Cardiac fibroblast (primary cell): ENCODE data around the gene CEP250.

Experiments used
- DNase-seq, 2 donors: peaks; one replicate each; pipeline versions ENCODE4 v3.0.0 to v3.0.0-alpha.2; 2010; ENCODE audit warnings: low read depth in 2 of 2
- H3K4me3 ChIP-seq, 2 donors: replicated peaks in 1 of 2; 1 replicate in 1 of 2; 2 replicates in 1 of 2; pipeline ENCODE4 v1.5.1; 2011; ENCODE audit warnings: low read depth in 2 of 2, low read length in 2 of 2, mild to moderate bottlenecking in 2 of 2, moderate library complexity in 1 of 2
- TF ChIP-seq, protein P1 (sequence below): IDR thresholded peaks from one replicate; pipeline ENCODE4 v1.5.1; 2011; ENCODE audit warnings: low read depth, mild to moderate bottlenecking, low read length, inconsistent platforms

The CEP250 gene

DNA sequence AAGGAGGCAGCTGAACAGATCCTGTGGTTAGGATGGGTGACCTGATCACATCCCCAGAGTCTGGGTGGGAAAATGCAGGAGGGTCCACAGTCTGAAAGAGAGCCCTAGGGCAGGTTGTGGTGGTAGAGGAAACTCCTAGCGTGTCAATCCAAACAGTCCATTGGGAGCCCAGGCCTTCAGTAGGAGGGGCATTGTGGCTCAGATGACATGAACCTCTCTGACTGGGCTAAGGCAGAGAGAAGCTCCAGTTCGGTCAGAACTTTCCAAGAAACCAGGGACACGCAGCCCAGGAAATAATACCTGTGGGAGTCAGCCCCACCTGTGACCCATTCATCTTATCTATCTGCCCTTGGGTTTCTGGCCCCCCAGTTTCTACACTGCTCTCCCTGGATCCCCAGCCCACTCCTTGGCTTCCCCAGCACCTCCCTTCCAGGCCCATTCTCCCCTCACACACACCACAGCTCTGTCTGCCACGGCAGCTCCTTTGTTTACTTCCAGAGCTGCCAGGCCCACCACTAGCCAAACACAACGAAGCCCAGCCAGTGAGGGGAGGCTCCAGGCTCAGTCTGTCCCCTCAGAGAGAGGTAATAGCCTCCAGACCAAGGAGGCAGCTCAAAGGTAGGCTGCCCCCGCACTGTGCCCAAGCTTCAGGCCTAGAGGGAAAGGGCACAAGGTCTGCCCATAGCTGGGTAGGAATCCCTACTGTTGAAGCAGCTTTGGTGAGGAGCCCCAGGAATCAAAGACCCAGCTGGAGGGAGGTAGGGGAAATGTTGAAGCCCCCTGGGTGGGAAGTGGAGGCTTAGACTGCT, 23.6 kb upstream of the CEP250 start:
- DNase-seq = no peak
- no peak overlapping the region for H3K4me3 ChIP-seq
- TF ChIP-seq, protein P1, sequence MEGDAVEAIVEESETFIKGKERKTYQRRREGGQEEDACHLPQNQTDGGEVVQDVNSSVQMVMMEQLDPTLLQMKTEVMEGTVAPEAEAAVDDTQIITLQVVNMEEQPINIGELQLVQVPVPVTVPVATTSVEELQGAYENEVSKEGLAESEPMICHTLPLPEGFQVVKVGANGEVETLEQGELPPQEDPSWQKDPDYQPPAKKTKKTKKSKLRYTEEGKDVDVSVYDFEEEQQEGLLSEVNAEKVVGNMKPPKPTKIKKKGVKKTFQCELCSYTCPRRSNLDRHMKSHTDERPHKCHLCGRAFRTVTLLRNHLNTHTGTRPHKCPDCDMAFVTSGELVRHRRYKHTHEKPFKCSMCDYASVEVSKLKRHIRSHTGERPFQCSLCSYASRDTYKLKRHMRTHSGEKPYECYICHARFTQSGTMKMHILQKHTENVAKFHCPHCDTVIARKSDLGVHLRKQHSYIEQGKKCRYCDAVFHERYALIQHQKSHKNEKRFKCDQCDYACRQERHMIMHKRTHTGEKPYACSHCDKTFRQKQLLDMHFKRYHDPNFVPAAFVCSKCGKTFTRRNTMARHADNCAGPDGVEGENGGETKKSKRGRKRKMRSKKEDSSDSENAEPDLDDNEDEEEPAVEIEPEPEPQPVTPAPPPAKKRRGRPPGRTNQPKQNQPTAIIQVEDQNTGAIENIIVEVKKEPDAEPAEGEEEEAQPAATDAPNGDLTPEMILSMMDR = no peak

DNA sequence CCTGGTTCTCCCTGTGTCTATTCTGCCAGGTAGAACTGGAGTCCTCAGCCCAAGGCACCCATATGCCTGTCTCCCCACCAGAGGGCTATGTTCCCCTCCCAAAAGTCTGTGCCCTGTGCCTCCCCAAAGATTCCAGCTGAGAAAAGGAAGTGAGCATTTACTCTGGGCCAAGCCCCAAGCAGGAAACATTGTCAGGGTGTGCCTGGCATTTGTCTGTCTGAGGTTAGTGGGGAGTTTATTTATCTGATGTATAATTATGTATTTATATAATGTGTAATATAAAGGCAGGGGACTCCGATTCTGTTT, 23.0 kb upstream of the CEP250 start:
- DNase-seq = no peak
- H3K4me3 ChIP-seq = no peak overlapping the region
- TF ChIP-seq, protein P1 = peak; percentile 2

DNA sequence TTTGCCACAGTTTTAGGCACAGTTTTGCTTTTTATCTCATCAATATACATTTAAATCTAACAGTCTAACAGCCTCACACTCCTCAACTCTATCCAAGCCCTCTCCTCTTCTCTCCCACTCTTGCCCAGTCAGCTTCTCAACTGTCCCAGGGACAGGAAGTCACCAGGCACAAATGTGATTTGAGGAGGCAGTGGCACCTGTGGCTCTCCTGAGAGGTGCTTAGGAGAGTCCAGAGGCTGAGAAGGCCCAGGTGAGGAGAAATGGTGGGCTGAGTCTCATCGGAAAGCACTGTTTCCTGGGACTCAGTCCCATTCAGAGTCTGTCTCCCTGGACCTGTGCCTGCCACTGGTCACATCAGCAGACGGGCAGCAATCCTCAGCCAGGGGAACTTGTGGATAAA, 22.1 kb upstream of the CEP250 start:
- TF ChIP-seq, protein P1 = no peak
- DNase-seq = no peak
- no peak overlapping the region for H3K4me3 ChIP-seq

DNA sequence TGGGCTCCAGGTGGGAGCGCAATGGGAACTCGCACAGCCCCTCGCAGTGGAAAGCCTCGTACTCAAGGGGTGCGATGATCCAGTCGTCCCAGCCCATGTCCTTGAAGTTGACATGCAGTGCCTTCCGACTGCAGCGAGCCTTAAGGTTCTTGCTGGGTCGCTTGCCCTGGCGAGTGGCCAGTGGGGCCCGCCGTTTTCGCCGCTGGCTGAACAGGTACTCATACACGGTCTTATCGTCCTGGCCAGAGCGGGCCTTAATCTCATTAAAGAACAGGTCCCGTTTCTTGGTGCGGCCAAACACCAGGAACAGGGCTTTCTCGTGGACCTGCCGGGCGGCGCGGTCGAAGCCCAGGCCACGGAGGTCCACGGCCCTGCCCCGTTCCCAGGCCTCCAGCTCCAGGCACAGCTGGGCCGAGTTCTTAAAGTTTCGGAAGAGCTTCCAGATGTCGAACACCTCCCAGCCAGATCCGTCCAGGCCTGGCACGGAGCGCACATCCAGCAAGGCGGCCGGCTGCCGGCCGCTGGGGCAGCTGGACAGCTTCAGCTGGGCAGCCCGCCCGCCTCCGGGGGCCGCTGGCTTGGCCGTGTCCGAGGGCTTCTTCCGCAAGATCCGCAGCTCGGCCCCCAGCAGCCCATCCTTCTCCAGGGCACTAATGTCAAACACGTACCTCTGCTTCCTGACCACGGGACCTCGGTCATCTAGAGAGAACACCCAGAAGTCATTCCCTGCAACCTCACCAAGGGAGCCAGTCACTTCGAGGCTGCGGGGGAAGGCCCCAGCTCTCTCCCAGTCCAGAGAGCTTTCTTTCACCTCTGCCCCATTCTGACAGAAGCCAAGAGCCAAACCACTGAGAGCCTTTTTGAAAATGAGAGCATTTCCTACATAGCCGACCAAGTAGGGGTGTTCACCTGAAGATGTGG, 21.1 kb upstream of the CEP250 start:
- peak in 1 of 2 donors; percentile 63 for DNase-seq
- TF ChIP-seq, protein P1 = no peak
- no peak overlapping the region for H3K4me3 ChIP-seq

DNA sequence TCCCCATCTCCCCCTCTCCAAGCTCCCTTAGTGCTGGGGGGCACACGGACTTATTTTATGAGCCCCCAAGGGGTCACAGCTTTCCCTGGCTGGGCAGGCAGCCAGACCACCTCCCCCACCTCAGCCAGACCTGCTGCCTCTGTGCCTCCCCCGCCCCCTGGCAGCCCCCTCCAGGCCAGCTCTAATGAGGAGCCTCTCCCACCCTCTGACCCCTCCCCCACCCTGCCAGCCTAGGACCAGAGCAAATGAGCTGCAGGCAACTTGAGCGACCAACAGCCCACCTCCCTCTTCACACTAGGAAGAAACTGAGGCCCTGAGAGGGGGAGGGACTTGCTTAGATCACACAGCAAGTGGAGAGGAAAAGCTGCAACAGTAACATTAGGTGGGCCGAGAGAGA, 19.2 kb upstream of the CEP250 start:
- DNase-seq = no peak
- peak overlapping the region; percentile 45 to 64 for H3K4me3 ChIP-seq
- TF ChIP-seq, protein P1 = no peak

DNA sequence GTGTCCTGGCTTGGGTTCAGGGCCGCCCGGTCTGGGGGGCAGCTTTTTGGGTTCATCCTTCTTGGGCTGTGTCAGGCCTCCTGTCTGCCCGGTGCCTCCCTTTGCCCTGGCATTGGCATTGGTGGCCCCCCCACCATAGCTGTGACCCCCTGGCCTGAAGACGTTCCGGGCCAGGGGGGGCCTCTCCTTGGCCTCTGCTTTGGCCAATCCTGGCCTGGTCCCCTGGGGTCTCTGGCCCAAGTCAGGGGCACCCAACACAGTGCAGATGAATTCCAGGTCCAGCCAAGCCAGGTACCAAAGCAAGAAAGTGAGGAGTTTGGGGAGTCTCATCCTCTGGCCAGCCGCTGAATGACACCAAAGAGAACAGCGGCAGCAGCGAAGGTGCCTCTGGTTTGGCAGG, 17.8 kb upstream of the CEP250 start:
- TF ChIP-seq, protein P1 = no peak
- peak overlapping the region; percentile 45 to 64 for H3K4me3 ChIP-seq

More for the DNA sequence above, 17.8 kb upstream of the CEP250 start:
- no peak for DNase-seq
